B cell (primary cell): ENCODE measurements around the gene MNX1. TPM values are rescaled to one million over a fixed set of nuclear protein-coding genes. Genes with fewer than 3 reads are reported as not detected.

Experiments used
- ATAC-seq: fragments of 200-7000 bp; cut with Tn5 transposase; one replicate; pipeline ENCODE4 v1.10.0; 2021; ENCODE audit warnings: low read depth, mild to moderate bottlenecking, moderate number of reproducible peaks, moderate library complexity
- CTCF ChIA-PET: fragments of 350-600 bp; sonication (Branson Sonifier 250); formaldehyde crosslinking; loops from one replicate; lab custom pipeline; 2021; ENCODE audit warnings: antibody characterized with exemption, inconsistent platforms; lab: Charles Lee
- POLR2A ChIA-PET: fragments of 350-600 bp; sonication (Branson Sonifier 250); formaldehyde crosslinking; loops from one replicate; lab custom pipeline; 2021; ENCODE audit warnings: antibody characterized with exemption; lab: Charles Lee
- DNase-seq: peaks from one replicate; pipeline ENCODE4 v3.0.0; 2013
- H2AFZ ChIP-seq: 2 replicates; pipeline ENCODE4 v1.6.1; 2012; ENCODE audit warnings: mild to moderate bottlenecking, low read depth, low read length; ENCODE audit not compliant: insufficient read depth, poor library complexity, severe bottlenecking
- H3K27ac ChIP-seq, 2 donors: 1 replicate in 1 of 2; 2 replicates in 1 of 2; pipeline ENCODE4 v1.5.1; 2012 to 2013; ENCODE audit warnings: low read length in 2 of 2, mild to moderate bottlenecking in 2 of 2, moderate library complexity in 1 of 2
- H3K27me3 ChIP-seq, 4 experiments: fragments of 200-600 bp in 1 of 4; sonication (generic) in 1 of 4; replicated peaks in 1 of 4; 1 replicate in 2 of 4; 2 replicates in 2 of 4; pipeline versions ENCODE4 v1.6.1 to v1.7.0; 2013 to 2016; ENCODE audit warnings: low read length in 3 of 4, mild to moderate bottlenecking in 2 of 4, mixed read lengths in 1 of 4, moderate library complexity in 1 of 4; ENCODE audit not compliant: insufficient read depth in 4 of 4, control insufficient read depth in 3 of 4; ENCODE audit errors: control extremely low read depth in 1 of 4
- H3K36me3 ChIP-seq, 2 experiments: replicated peaks in 1 of 2; 1 replicate in 1 of 2; 2 replicates in 1 of 2; pipeline versions ENCODE4 v1.6.1 to v1.7.1; 2013; ENCODE audit warnings: low read length in 1 of 2; ENCODE audit not compliant: insufficient read depth in 2 of 2, control insufficient read depth in 1 of 2; ENCODE audit errors: control extremely low read depth in 1 of 2, extremely low read depth in 1 of 2
- H3K4me1 ChIP-seq, 2 donors: fragments of 200-600 bp in 1 of 2; sonication (generic) in 1 of 2; 1 replicate in 1 of 2; 2 replicates in 1 of 2; pipeline versions ENCODE4 v1.5.1 to v1.6.1; 2013 to 2017; ENCODE audit warnings: low read length in 2 of 2; ENCODE audit not compliant: control insufficient read depth in 2 of 2, insufficient read depth in 2 of 2
- H3K4me2 ChIP-seq: replicated peaks from 2 replicates; pipeline ENCODE3; 2012; ENCODE audit warnings: mild to moderate bottlenecking, low read depth, low read length; ENCODE audit not compliant: poor library complexity, severe bottlenecking
- H3K4me3 ChIP-seq, 5 experiments: fragments of 200-600 bp in 1 of 5; sonication (generic) in 1 of 5; 1 replicate in 3 of 5; 2 replicates in 2 of 5; pipeline versions ENCODE4 v1.5.1 to v1.7.0; 2011 to 2016; ENCODE audit warnings: low read length in 4 of 5, mild to moderate bottlenecking in 4 of 5, low read depth in 2 of 5, control low read depth in 1 of 5, moderate library complexity in 1 of 5; ENCODE audit not compliant: insufficient read depth in 1 of 5; ENCODE audit errors: control extremely low read depth in 1 of 5, extremely low read depth in 1 of 5
- H3K79me2 ChIP-seq: fragments of 200-600 bp; sonication (generic); one replicate; pipeline ENCODE4 v1.6.0; 2016; ENCODE audit warnings: low read length; ENCODE audit not compliant: control insufficient read depth, insufficient read depth
- H3K9ac ChIP-seq: fragments of 200-600 bp; sonication (generic); 2 replicates; pipeline ENCODE4 v1.6.1; 2017; ENCODE audit warnings: mild to moderate bottlenecking, low read length, moderate library complexity
- H3K9me3 ChIP-seq, 3 donors: one replicate each; pipeline versions ENCODE4 v1.6.1 to v1.7.1; 2013; ENCODE audit warnings: low read length in 2 of 3; ENCODE audit not compliant: control insufficient read depth in 2 of 3, insufficient read depth in 1 of 3; ENCODE audit errors: control extremely low read depth in 1 of 3
- H4K20me1 ChIP-seq: 2 replicates; pipeline ENCODE4 v1.6.0; 2012; ENCODE audit warnings: mild to moderate bottlenecking, low read length; ENCODE audit not compliant: insufficient read depth, control insufficient read depth, poor library complexity, severe bottlenecking
- H3K27ac Mint-ChIP-seq: one replicate; pipeline ENCODE4 v1.8.0; 2021; ENCODE audit warnings: mixed read lengths
- H3K27me3 Mint-ChIP-seq: one replicate; pipeline ENCODE4 v1.8.0; 2021; ENCODE audit warnings: mixed read lengths
- H3K4me1 Mint-ChIP-seq: one replicate; pipeline ENCODE4 v1.8.0; 2021; ENCODE audit warnings: mixed read lengths
- H3K4me3 Mint-ChIP-seq: one replicate; pipeline ENCODE4 v1.8.0; 2021; ENCODE audit warnings: mixed read lengths
- H3K9me3 Mint-ChIP-seq: one replicate; pipeline ENCODE4 v1.8.0; 2022; ENCODE audit warnings: mixed read lengths; ENCODE audit not compliant: insufficient read depth
- EZH2 ChIP-seq: IDR thresholded peaks from 2 replicates; pipeline ENCODE4 v1.6.1; 2012; ENCODE audit warnings: borderline replicate concordance, low read depth, mild to moderate bottlenecking, moderate library complexity, low read length; ENCODE audit not compliant: insufficient read depth, poor library complexity, severe bottlenecking
- WGBS: methylation state at CpG from one replicate; pipeline ENCODE4 v1.1.5; 2013; ENCODE audit warnings: missing lambda C conversion rate; ENCODE audit not compliant: insufficient coverage; 5-methylcytosine and 5-hydroxymethylcytosine counted together
- intact Hi-C: fragments of 100-400 bp; cut with micrococcal nuclease; formaldehyde crosslinking; loops from one replicate; pipeline ENCODE4 v1.10.0; 2022
- polyA plus RNA-seq: library from polyadenylated mRNA; depleted of rRNA; stranded (reverse); fragments of >200 nt; gene quantifications from 2 replicates; pipeline ENCODE4 v1.2.3, GENCODE V29; 2012
- total RNA-seq, 2 donors: library from RNA; stranded (reverse); fragments of 120-200 nt in 1 of 2; gene quantifications; 1 replicate in 1 of 2; 2 replicates in 1 of 2; pipeline versions ENCODE4 v1.2.3 to v1.2.4, GENCODE V29; 2013 to 2022
- TF ChIP-seq, protein P1 (sequence below): fragments of 200-600 bp; IDR thresholded peaks from one replicate; pipeline ENCODE4 v1.8.0; 2022; ENCODE audit warnings: antibody characterized with exemption, mild to moderate bottlenecking

Gene MNX1
- total and polyA plus RNA-seq, 2 donors (not counting 1 experiment from before 2014, with no cell fraction given): not detected

- no peak overlapping the region for H3K9ac ChIP-seq
- H3K4me2 ChIP-seq: no peak overlapping the region
- intact Hi-C loops: no loop called here
- no peaks in the 10 kb centered on the region for H4K20me1 ChIP-seq
- Mint-ChIP-seq H3K4me1 (peaks cover 22% of the 10 kb centered on the region), H3K4me3 (no peak overlapping the region), H3K27me3 (peaks cover 58% of the 10 kb centered on the region), H3K9me3 (no peaks in the 10 kb centered on the region), H3K27ac (no peak overlapping the region)
- ChIA-PET POLR2A (no interaction called here), CTCF (no interaction called here)
- H3K79me2 ChIP-seq: no peaks in the 10 kb centered on the region
- no peak overlapping the region for H3K27ac ChIP-seq
- H3K4me1 ChIP-seq: peaks cover 33 to 38% of the 10 kb centered on the region in 2 donors
- H3K4me3 ChIP-seq: no peak overlapping the region
- 20% methylated on average over 10 of the region's 13 CpGs for WGBS
- H3K36me3 ChIP-seq: no peaks in the 10 kb centered on the region
- H3K9me3 ChIP-seq: peaks cover 0 to 46% (median 0%) of the 10 kb centered on the region in 3 donors
- ATAC-seq: no peak
- DNase-seq: no peak
- peaks cover 0 to 87% (median 52%) of the 10 kb centered on the region in 4 experiments for H3K27me3 ChIP-seq
- H2AFZ ChIP-seq: no peak overlapping the region
- TF ChIP-seq, protein P1, sequence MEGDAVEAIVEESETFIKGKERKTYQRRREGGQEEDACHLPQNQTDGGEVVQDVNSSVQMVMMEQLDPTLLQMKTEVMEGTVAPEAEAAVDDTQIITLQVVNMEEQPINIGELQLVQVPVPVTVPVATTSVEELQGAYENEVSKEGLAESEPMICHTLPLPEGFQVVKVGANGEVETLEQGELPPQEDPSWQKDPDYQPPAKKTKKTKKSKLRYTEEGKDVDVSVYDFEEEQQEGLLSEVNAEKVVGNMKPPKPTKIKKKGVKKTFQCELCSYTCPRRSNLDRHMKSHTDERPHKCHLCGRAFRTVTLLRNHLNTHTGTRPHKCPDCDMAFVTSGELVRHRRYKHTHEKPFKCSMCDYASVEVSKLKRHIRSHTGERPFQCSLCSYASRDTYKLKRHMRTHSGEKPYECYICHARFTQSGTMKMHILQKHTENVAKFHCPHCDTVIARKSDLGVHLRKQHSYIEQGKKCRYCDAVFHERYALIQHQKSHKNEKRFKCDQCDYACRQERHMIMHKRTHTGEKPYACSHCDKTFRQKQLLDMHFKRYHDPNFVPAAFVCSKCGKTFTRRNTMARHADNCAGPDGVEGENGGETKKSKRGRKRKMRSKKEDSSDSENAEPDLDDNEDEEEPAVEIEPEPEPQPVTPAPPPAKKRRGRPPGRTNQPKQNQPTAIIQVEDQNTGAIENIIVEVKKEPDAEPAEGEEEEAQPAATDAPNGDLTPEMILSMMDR: no peak
- TF ChIP-seq EZH2: no peak
These were observed 3.4 kb upstream of the MNX1 start for GRCh38 chr7:157013602-157014549.

GRCh38 chr7:157013101-157013500 is 2.6 kb upstream of the MNX1 start:
- Mint-ChIP-seq H3K27ac (no peak overlapping the region), H3K9me3 (no peaks in the 10 kb centered on the region), H3K4me1 (peaks cover 23% of the 10 kb centered on the region), H3K27me3 (peaks cover 58% of the 10 kb centered on the region), H3K4me3 (no peak overlapping the region)
- no peak overlapping the region for H2AFZ ChIP-seq
- no peak overlapping the region for H3K27ac ChIP-seq
- no peak overlapping the region for H3K4me3 ChIP-seq
- CTCF ChIA-PET: no interaction called here
- no peak for ATAC-seq
- H3K27me3 ChIP-seq: peaks cover 0 to 88% (median 50%) of the 10 kb centered on the region in 4 experiments
- no peak for DNase-seq
- H3K4me2 ChIP-seq: no peak overlapping the region
- H3K9me3 ChIP-seq: peaks cover 0 to 46% (median 0%) of the 10 kb centered on the region in 3 donors
- no peaks in the 10 kb centered on the region for H3K79me2 ChIP-seq
- POLR2A ChIA-PET: no interaction called here
- intact Hi-C loops: no loop called here
- H3K36me3 ChIP-seq: no peaks in the 10 kb centered on the region
- TF ChIP-seq, protein P1: no peak
- TF ChIP-seq EZH2: no peak
- H4K20me1 ChIP-seq: no peaks in the 10 kb centered on the region
- H3K9ac ChIP-seq: no peak overlapping the region
- peaks cover 30 to 38% of the 10 kb centered on the region in 2 donors for H3K4me1 ChIP-seq
